Activated naive CD8-positive, alpha-beta T cell (primary cell): ENCODE results near the gene SNTG2.

Experiments
- H3K27ac Mint-ChIP-seq: one replicate; pipeline ENCODE4 v1.8.0; 2021; ENCODE audit warnings: mixed read lengths
- H3K27me3 Mint-ChIP-seq: one replicate; pipeline ENCODE4 v1.8.0; 2021; ENCODE audit warnings: mixed read lengths
- H3K36me3 Mint-ChIP-seq: one replicate; pipeline ENCODE4 v1.8.0; 2021; ENCODE audit warnings: mixed read lengths
- H3K4me1 Mint-ChIP-seq: one replicate; pipeline ENCODE4 v1.8.0; 2021; ENCODE audit warnings: low read depth, mixed read lengths
- H3K4me3 Mint-ChIP-seq: one replicate; pipeline ENCODE4 v1.8.0; 2021; ENCODE audit warnings: mild to moderate bottlenecking, mixed read lengths
- H3K9me3 Mint-ChIP-seq: one replicate; pipeline ENCODE4 v1.8.0; 2021; ENCODE audit warnings: low read depth, mixed read lengths

Gene SNTG2

GRCh38 chr2:1186421-1186820, 235.8 kb downstream of the SNTG2 start:
- Mint-ChIP-seq H3K36me3 (peaks cover 15% of the 10 kb centered on the region), H3K9me3 (no peaks in the 10 kb centered on the region), H3K27me3 (no peaks in the 10 kb centered on the region), H3K27ac (no peak overlapping the region), H3K4me3 (no peak overlapping the region), H3K4me1 (no peaks in the 10 kb centered on the region)

DNA sequence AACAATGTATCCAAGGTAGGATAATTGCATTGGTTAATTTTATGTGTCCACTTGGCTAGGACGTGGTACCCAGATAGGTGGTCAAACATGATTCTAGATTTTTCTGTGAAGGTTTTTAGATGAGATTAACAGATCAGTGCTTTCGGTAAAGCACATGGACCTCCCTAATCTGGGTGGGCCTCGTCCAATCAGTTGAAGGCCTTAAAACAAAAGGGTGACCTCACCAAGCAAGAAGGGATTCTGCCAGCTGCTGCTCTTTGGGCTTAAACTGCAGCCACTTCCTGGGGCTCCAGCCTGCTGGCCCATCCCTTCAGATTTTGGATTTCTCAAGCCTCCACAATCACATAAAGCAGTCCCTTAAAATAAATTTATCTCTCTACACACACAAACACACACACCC, 236.5 kb downstream of the SNTG2 start:
- Mint-ChIP-seq H3K36me3 (peaks cover 15% of the 10 kb centered on the region), H3K27me3 (no peaks in the 10 kb centered on the region), H3K4me1 (no peaks in the 10 kb centered on the region), H3K27ac (no peak overlapping the region), H3K4me3 (no peak overlapping the region), H3K9me3 (no peaks in the 10 kb centered on the region)

GRCh38 chr2:1192121-1192520, 241.5 kb downstream of the SNTG2 start:
- Mint-ChIP-seq H3K27me3 (no peaks in the 10 kb centered on the region), H3K4me3 (no peak overlapping the region), H3K27ac (no peak overlapping the region), H3K9me3 (peaks cover 7% of the 10 kb centered on the region), H3K36me3 (peaks cover 18% of the 10 kb centered on the region), H3K4me1 (no peaks in the 10 kb centered on the region)

DNA sequence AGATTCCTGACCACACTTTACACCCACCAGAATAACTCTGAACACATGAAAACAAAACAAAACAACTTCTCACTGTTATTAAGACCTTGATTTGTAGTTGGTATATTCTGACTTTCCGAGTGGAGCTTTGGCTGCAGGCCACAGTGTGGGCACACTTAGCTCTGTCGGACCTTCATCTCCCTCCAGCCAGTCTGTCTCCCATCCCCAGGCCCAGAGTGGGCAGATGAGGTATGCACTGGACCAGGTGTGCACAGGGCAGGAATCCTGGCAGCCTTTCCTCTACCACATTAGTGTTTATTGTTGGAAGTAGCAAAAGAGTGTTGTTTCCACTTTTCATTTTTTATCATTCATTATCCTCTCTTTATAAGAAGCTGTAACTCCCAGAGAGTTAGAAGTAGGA, 243.2 kb downstream of the SNTG2 start:
- no peaks in the 10 kb centered on the region for H3K4me1 Mint-ChIP-seq
- H3K9me3 Mint-ChIP-seq: peaks cover 7% of the 10 kb centered on the region
- H3K27ac Mint-ChIP-seq: no peak overlapping the region
- H3K4me3 Mint-ChIP-seq: no peak overlapping the region
- H3K36me3 Mint-ChIP-seq: peaks cover 19% of the 10 kb centered on the region
- no peaks in the 10 kb centered on the region for H3K27me3 Mint-ChIP-seq

DNA sequence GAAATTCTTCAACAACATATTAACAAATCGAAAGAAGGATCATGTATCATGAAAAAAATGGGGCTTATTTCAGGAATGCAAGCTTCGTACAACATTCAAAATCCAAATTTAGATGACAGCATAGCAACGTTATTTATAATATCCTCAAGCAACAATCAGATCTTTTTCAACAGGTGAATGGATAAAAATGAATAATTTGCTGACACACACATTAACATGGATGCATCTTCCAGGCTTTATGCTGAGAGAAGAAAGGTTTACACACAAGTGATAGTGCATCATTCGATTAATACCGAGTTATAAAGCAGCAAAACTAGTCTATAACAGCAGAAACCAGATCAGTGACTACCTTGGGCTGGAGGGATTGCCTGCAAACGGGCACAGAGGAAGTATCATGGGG, 253.1 kb downstream of the SNTG2 start:
- H3K4me3 Mint-ChIP-seq: no peak overlapping the region
- H3K27ac Mint-ChIP-seq: no peak overlapping the region
- no peaks in the 10 kb centered on the region for H3K4me1 Mint-ChIP-seq
- peaks cover 24% of the 10 kb centered on the region for H3K9me3 Mint-ChIP-seq
- H3K27me3 Mint-ChIP-seq: no peaks in the 10 kb centered on the region
- H3K36me3 Mint-ChIP-seq: peaks cover 14% of the 10 kb centered on the region

GRCh38 chr2:1205853-1206252, 255.2 kb downstream of the SNTG2 start:
- H3K9me3 Mint-ChIP-seq: peaks cover 16% of the 10 kb centered on the region
- no peaks in the 10 kb centered on the region for H3K27me3 Mint-ChIP-seq
- no peaks in the 10 kb centered on the region for H3K4me1 Mint-ChIP-seq

DNA sequence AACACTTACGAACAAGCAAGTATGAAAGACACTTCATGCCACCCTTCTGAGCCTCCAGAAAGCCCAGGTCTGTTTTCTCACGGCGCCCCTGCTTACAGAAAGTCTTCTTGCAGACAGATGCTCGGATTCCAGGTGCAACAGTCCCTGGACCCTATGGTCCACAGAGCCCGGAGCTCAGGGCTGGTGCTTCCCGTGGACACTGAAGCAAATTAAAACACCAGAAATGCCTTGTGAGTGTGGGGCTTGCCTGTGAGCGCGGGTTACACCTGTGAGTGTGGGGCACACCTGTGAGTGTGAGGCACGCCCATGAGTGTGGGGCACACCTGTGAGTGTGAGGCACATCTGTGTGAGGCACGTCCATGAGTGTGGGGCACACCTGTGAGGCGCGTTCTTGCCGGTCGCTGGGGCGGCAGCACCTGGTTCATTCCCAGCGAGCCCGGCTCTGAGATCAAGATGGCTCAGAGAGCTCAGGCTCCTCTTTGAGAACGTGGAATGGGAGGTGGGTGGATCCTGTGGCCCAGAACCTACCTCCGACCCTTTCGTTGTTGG, 257.4 kb downstream of the SNTG2 start:
- H3K4me3 Mint-ChIP-seq: no peak overlapping the region
- H3K4me1 Mint-ChIP-seq: no peaks in the 10 kb centered on the region
- H3K36me3 Mint-ChIP-seq: peaks cover 20% of the 10 kb centered on the region
- no peak overlapping the region for H3K27ac Mint-ChIP-seq
- no peaks in the 10 kb centered on the region for H3K27me3 Mint-ChIP-seq
- peaks cover 7% of the 10 kb centered on the region for H3K9me3 Mint-ChIP-seq

More at GRCh38 chr2:1205853-1206252, 255.2 kb downstream of the SNTG2 start:
- Mint-ChIP-seq H3K36me3 (peaks cover 24% of the 10 kb centered on the region), H3K4me3 (no peak overlapping the region), H3K27ac (no peak overlapping the region)

- peaks cover 20% of the 10 kb centered on the region for H3K36me3 Mint-ChIP-seq
- H3K9me3 Mint-ChIP-seq: peaks cover 10% of the 10 kb centered on the region
- H3K27ac Mint-ChIP-seq: no peak overlapping the region
- no peaks in the 10 kb centered on the region for H3K4me1 Mint-ChIP-seq
- no peak overlapping the region for H3K4me3 Mint-ChIP-seq
- no peaks in the 10 kb centered on the region for H3K27me3 Mint-ChIP-seq
These were observed 257.9 kb downstream of the SNTG2 start for GRCh38 chr2:1208522-1208921.

DNA sequence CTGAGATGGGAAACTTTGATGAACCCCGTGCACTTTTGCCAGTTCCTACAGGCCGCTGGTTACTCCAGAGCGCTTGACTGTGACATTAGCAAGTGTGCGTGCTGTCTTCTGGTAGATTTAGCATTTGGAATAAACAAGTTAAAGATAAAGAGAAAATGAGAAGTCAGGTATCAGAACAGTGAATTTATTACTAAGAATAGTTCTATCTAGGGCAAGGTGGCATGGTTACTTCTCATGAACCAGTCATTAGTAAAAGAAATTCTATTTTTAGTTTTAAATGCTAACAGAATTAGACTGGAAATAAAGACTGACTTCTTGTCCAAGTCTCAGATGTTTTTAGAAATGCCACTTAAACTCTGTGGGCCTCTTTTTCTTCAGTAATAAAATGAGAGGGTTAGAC, 258.6 kb downstream of the SNTG2 start:
- Mint-ChIP-seq H3K9me3 (peaks cover 11% of the 10 kb centered on the region), H3K4me3 (no peak overlapping the region), H3K36me3 (peaks cover 25% of the 10 kb centered on the region)

DNA sequence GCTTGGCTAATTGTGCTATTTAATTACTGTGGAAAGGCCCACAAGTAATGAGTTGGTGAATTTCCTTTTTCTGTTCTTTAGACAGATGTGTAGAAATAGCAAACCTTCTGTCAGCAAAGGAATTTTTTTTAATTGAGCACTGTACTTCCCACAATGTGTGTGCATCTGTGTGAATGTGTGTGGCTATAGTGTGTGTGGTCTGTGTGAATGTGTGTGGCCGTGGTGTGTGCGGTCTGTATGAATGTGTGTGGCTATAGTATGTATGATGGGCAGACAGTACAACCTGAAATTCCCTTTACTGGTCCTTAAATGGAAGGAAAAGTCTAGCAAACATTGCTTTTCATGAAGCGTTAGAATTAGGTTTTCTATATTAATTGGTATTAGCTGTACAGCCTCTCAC, 259.1 kb downstream of the SNTG2 start:
- Mint-ChIP-seq H3K27me3 (no peaks in the 10 kb centered on the region), H3K4me3 (no peak overlapping the region), H3K36me3 (peaks cover 29% of the 10 kb centered on the region), H3K9me3 (peaks cover 14% of the 10 kb centered on the region), H3K27ac (no peak overlapping the region), H3K4me1 (no peaks in the 10 kb centered on the region)

More for the DNA sequence above, 258.6 kb downstream of the SNTG2 start:
- Mint-ChIP-seq H3K4me1 (no peaks in the 10 kb centered on the region), H3K27me3 (no peaks in the 10 kb centered on the region), H3K27ac (no peak overlapping the region)

DNA sequence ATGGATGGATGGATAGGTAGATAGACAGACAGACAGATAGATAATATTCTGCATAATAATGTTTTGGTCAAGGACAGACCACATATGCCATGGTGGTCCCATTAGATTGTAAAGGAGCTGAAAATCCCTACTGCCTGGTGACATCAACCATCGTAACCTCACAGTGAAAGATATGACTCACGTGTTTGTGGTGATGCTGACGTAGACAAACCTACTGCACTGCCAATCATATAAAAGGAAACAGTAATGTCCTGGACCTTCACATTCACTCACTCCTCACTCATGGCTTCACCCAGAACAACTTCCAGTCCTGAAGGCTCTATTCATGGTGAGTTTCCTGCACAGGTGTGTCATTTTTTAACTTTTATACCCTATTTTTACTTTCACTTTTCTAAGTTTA, 259.7 kb downstream of the SNTG2 start:
- Mint-ChIP-seq H3K36me3 (peaks cover 32% of the 10 kb centered on the region), H3K27me3 (no peaks in the 10 kb centered on the region), H3K4me3 (no peak overlapping the region), H3K9me3 (peaks cover 18% of the 10 kb centered on the region), H3K27ac (no peak overlapping the region), H3K4me1 (no peaks in the 10 kb centered on the region)

DNA sequence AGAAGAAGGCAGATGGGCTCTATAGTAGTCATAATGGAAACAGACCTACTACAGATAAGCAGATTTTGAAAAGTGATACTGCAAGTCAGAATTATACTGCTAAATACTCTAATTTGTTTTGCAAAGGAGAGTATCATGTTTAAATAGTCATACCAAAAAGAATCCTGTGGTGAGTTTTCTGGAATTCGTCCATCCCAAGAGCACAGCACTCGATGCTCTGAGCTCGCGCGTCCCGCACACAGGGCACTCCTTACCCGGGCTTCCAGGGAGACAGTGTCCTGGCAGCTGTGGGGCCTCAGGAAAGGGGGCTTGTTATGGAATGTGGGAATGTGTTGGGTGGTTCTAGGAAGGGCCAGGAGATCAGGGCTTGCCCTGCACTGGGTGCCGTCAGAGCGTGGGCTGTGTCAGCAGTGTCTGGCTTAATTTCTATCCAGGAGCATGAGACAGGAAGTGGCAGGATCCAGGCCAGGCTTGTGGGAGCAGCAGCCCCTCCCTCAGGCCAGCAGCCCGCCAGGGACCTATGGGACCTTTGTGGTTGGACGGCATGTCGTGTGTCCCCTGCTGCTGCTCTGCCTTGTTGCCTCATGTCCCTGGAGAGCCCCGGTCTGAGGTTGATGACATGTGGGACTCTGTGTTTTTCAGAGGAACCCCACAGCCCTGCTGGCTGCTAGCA, 269.4 kb downstream of the SNTG2 start:
- H3K36me3 Mint-ChIP-seq: peaks cover 10% of the 10 kb centered on the region
- no peak overlapping the region for H3K4me3 Mint-ChIP-seq
- no peaks in the 10 kb centered on the region for H3K4me1 Mint-ChIP-seq
- H3K27ac Mint-ChIP-seq: no peak overlapping the region
- peaks cover under 1% of the 10 kb centered on the region for H3K9me3 Mint-ChIP-seq
- H3K27me3 Mint-ChIP-seq: no peaks in the 10 kb centered on the region

DNA sequence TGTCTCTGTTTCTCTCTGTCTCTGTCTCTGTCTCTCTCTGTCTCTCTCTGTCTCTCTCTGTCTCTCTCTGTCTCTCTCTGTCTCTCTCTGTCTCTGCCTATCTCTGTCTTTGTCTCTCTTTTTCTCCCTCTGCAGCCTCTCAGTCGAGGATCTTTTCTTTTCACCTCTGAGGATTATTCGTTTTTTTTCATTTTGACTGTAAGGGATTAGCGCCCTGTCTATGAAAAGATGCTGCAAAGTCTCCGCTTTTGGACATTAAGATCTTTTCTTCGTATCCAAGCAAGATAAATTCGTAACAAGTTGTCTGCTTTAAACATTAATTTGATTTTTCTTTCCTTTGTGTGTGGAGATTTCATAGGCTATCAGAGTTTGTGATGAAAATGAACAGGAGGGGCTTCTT, 271.4 kb downstream of the SNTG2 start:
- H3K4me1 Mint-ChIP-seq: no peaks in the 10 kb centered on the region
- H3K36me3 Mint-ChIP-seq: peaks cover 7% of the 10 kb centered on the region
- H3K27me3 Mint-ChIP-seq: no peaks in the 10 kb centered on the region
- H3K27ac Mint-ChIP-seq: no peak overlapping the region
- no peak overlapping the region for H3K4me3 Mint-ChIP-seq
- no peaks in the 10 kb centered on the region for H3K9me3 Mint-ChIP-seq

- H3K4me1 Mint-ChIP-seq: no peaks in the 10 kb centered on the region
- peaks cover 2% of the 10 kb centered on the region for H3K36me3 Mint-ChIP-seq
- no peaks in the 10 kb centered on the region for H3K27me3 Mint-ChIP-seq
- H3K27ac Mint-ChIP-seq: no peak overlapping the region
- H3K4me3 Mint-ChIP-seq: no peak overlapping the region
- H3K9me3 Mint-ChIP-seq: no peaks in the 10 kb centered on the region
These were observed 273.1 kb downstream of the SNTG2 start for GRCh38 chr2:1223791-1224190.

GRCh38 chr2:1224901-1225300, 274.3 kb downstream of the SNTG2 start:
- H3K27me3 Mint-ChIP-seq: no peaks in the 10 kb centered on the region
- no peaks in the 10 kb centered on the region for H3K9me3 Mint-ChIP-seq
- H3K27ac Mint-ChIP-seq: no peak overlapping the region

DNA sequence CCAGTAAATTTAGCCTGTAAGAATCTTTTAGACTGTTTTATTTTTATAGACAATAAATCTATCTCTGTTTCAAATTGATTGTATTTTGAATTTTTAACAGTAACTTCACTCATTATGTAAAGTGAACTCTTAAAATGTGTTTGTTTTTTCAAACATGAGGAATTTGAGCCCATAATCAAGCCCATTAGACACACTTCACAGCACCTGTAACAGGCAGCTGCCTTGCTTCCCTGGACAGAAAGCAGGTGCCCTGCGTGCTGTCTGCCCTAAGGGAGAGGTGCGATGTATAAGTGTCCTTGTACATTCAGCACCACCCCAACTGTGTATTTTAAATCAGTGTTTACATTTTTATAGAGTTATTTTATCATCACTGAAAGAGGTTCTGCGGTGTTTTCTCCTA, 276.1 kb downstream of the SNTG2 start:
- no peaks in the 10 kb centered on the region for H3K36me3 Mint-ChIP-seq
- H3K27ac Mint-ChIP-seq: no peak overlapping the region
- no peak overlapping the region for H3K4me3 Mint-ChIP-seq
- H3K9me3 Mint-ChIP-seq: no peaks in the 10 kb centered on the region
- no peaks in the 10 kb centered on the region for H3K4me1 Mint-ChIP-seq
- H3K27me3 Mint-ChIP-seq: no peaks in the 10 kb centered on the region

More at GRCh38 chr2:1224901-1225300, 274.3 kb downstream of the SNTG2 start:
- no peak overlapping the region for H3K4me3 Mint-ChIP-seq
- H3K4me1 Mint-ChIP-seq: no peaks in the 10 kb centered on the region
- no peaks in the 10 kb centered on the region for H3K36me3 Mint-ChIP-seq
